ENCODE data around the gene BNIPL. TPM values are rescaled to one million over a fixed set of nuclear protein-coding genes. Genes with fewer than 3 reads are reported as not detected.

The BNIPL gene
- polyA plus RNA-seq, 3 donors, result 1.0 to 2.5 (median 1.7) TPM

GRCh38 chr1:151009206-151009587, 27.2 kb upstream of the BNIPL start:
- no peak for DNase-seq (ENCODE audit: low read depth in 3 of 3, low spot score in 2 of 3)

- DNase-seq (ENCODE audit: low read depth in 3 of 3, low spot score in 2 of 3), result no peak
Observed at GRCh38 chr1:151009674-151010345, 26.6 kb upstream of the BNIPL start.

GRCh38 chr1:151010346-151010726, 26.1 kb upstream of the BNIPL start:
- no peak for DNase-seq (ENCODE audit: low read depth in 3 of 3, low spot score in 2 of 3)

GRCh38 chr1:151011154-151011850, 25.1 kb upstream of the BNIPL start:
- DNase-seq (ENCODE audit: low read depth in 3 of 3, low spot score in 2 of 3), result no peak

- DNase-seq (ENCODE audit: low read depth in 3 of 3, low spot score in 2 of 3), result no peak
Observed at GRCh38 chr1:151012684-151013471, 23.5 kb upstream of the BNIPL start.

- peak in 1 of 3 donors; percentile 49 for DNase-seq (ENCODE audit: low read depth in 3 of 3, low spot score in 2 of 3)
Observed at GRCh38 chr1:151013518-151013917, 22.9 kb upstream of the BNIPL start.

GRCh38 chr1:151024540-151025146, 11.7 kb upstream of the BNIPL start:
- DNase-seq (ENCODE audit: low read depth in 3 of 3, low spot score in 2 of 3), result no peak

GRCh38 chr1:151026460-151026859, 9.9 kb upstream of the BNIPL start:
- no peak for DNase-seq (ENCODE audit: low read depth in 3 of 3, low spot score in 2 of 3)

- no peak for DNase-seq (ENCODE audit: low read depth in 3 of 3, low spot score in 2 of 3)
Observed at GRCh38 chr1:151032164-151032563, 4.2 kb upstream of the BNIPL start.

- no peak for DNase-seq (ENCODE audit: low read depth in 3 of 3, low spot score in 2 of 3)
Observed at GRCh38 chr1:151035167-151035566, 1.2 kb upstream of the BNIPL start.

- no peak for DNase-seq (ENCODE audit: low read depth in 3 of 3, low spot score in 2 of 3)
Observed at GRCh38 chr1:151037032-151037431, 646 bp downstream of the BNIPL start.

- DNase-seq (ENCODE audit: low read depth in 3 of 3, low spot score in 2 of 3), result no peak
Observed at GRCh38 chr1:151039521-151039920, 3.1 kb downstream of the BNIPL start.

GRCh38 chr1:151043163-151043562, 6.8 kb downstream of the BNIPL start:
- no peak for DNase-seq (ENCODE audit: low read depth in 3 of 3, low spot score in 2 of 3)

- peak; percentile 47 to 72 (median 65) for DNase-seq (ENCODE audit: low read depth in 3 of 3, low spot score in 2 of 3)
Observed at GRCh38 chr1:151047591-151047924, 11.2 kb downstream of the BNIPL start, which contains the start of gene C1orf56. Gene C1orf56 (plus strand): TSS chr1:151047751. CDS start chr1:151047848, 97 bp downstream.

GRCh38 chr1:151047925-151048644, 11.7 kb downstream of the BNIPL start:
- peak; percentile 44 to 61 (median 48) for DNase-seq (ENCODE audit: low read depth in 3 of 3, low spot score in 2 of 3)

GRCh38 chr1:151048645-151049032, 12.3 kb downstream of the BNIPL start:
- no peak for DNase-seq (ENCODE audit: low read depth in 3 of 3, low spot score in 2 of 3)

- no peak for DNase-seq (ENCODE audit: low read depth in 3 of 3, low spot score in 2 of 3)
Observed at GRCh38 chr1:151049458-151049857, 13.1 kb downstream of the BNIPL start.

GRCh38 chr1:151050051-151050688, 13.8 kb downstream of the BNIPL start:
- no peak for DNase-seq (ENCODE audit: low read depth in 3 of 3, low spot score in 2 of 3)

GRCh38 chr1:151051356-151052009, 15.1 kb downstream of the BNIPL start:
- no peak for DNase-seq (ENCODE audit: low read depth in 3 of 3, low spot score in 2 of 3)
